RWPE1 (cell line): ENCODE results near the gene AKR1C1.
A peak's percentile ranks its signal among the peaks of the same experiment; 100 is the strongest.
"Not testable (repeated sequence)": the region's sequence is repeated elsewhere in the genome, so short reads cannot be mapped to it uniquely, and the experiment has no call there.

Source experiments
- CTCF ChIA-PET: fragments of 350-600 bp; sonication (Branson Sonifier 250); formaldehyde crosslinking; extraction: SDS; loops from one replicate; lab custom pipeline; 2021; lab: Yijun Ruan, JAX
- POLR2A ChIA-PET: fragments of 400-600 bp; formaldehyde crosslinking; extraction: SDS; loops from one replicate; lab custom pipeline; 2020; ENCODE audit warnings: antibody characterized with exemption; ENCODE audit not compliant: low non-redundant PET; lab: Yijun Ruan, JAX
- DNase-seq: peaks from one replicate; pipeline ENCODE4 v3.0.0; 2012; ENCODE audit warnings: low spot score
- H3K27ac ChIP-seq: fragments of 450-650 bp; 2 replicates; pipeline ENCODE4 v1.5.1; 2017
- CTCF ChIP-seq: fragments of 450-650 bp; conservative IDR thresholded peaks from 2 replicates; pipeline ENCODE4 v1.5.1; 2017; ENCODE audit warnings: low read depth, mild to moderate bottlenecking

The AKR1C1 gene

DNA sequence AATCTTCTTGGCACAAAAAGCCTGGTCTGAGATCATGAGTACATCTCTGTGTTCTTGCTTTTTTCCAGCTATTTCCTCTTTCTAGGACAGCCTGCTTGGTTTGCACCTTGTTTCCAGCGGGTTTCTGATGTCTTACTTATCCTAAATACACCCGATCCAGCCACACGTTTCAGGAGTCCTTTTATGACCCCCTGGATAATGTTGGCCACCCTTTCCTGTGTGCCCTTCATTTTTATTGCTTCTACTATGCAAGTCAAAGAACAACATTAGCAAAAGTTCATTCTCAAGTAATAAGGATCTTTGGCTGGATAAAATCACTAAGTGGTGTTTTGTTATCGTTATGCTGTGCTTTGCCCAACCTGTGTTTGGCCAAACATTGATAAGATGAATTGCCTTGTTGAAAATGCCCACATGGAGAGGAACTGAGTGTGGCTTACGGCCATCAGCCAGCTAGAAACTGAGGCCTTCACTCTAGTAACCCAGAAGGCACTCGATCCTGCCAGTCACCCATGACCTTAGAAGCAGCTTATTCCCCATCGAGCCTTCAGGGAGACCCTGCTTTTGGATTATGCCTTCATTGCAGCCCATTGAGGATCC is 28.7 kb upstream of the AKR1C1 start:
- no peak for DNase-seq
- no peak for TF ChIP-seq CTCF
- ChIA-PET POLR2A (no interaction called here), CTCF (interaction anchor here (0.6 kb wide), 1 partner anchor 526 kb away, joined by 4 read pairs; no protein-coding TSS in a partner anchor)
- H3K27ac ChIP-seq = no peak overlapping the region

DNA sequence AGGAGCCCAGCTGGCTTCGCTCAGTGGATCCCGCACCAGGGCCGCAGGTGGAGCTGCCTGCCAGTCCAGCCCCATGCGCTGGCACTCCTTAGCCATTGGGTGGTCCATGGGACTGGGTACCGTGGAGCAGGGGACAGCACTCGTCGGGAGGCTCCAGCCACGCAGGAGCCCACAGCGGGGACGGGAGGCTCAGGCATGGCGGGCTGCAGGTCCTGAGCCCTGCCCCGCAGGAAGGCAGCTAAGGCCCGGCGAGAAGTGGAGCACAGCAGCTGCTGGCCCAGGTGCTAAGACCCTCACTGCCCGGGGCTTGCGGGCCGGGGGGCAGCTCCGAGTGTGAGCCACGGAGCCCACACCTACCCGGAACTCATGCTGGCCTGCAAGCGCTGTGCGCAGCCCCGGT is 25.9 kb upstream of the AKR1C1 start:
- TF ChIP-seq CTCF = no peak
- POLR2A ChIA-PET = no interaction called here
- H3K27ac ChIP-seq = no peak overlapping the region
- no peak for DNase-seq
- CTCF ChIA-PET = interaction anchor here (0.6 to 0.7 kb wide), 2 partner anchors 21 to 32 kb away, joined by 3 to 4 read pairs; no protein-coding TSS in a partner anchor

DNA sequence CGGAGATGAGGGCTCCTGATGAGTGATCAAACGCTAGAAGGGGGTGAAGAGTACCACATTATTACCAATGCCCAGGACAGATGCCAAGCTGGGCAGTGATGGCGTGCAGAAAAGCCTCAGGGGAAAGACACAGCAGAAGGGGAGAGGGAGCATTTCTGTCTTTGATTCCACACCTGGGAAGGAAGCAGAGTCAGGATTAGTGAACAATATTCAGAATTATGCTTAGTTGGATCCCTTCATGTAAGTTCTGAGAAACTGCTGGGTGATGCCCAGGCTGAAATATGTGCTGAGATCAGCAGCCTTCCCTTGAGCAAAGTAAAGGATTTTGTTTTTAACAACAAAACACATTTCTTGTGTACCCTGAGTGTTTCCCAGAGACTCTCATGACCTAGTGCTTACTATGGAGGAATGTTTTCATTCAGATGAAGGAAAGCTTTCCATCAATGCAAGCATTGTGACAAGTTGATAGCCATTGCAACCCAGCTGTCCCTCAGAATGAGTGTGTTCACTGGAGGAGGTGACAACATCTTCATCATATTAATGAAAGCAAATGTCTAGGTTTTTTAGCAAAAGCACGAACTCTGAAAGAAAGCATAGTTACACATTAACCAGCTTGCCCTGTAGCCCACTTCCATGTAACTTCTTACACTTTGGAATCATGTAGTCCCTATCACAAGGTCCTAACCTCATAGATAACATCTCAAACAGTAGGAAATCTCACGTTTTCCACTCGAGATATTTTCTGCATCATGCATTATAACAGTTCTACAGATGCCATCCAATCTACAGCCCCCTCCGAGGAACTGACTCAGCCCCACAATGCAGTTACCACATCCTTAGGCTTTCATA is 23.8 kb upstream of the AKR1C1 start:
- no peak for DNase-seq
- ChIA-PET POLR2A (no interaction called here), CTCF (interaction anchor here (0.6 kb wide), 1 partner anchor 53 kb away, joined by 5 read pairs; no protein-coding TSS in a partner anchor)
- TF ChIP-seq CTCF = no peak
- H3K27ac ChIP-seq = peak overlapping the region; percentile 67

- POLR2A ChIA-PET, DNase-seq: not testable (repeated sequence)
- CTCF ChIA-PET = interaction anchor here (0.6 kb wide), 1 partner anchor 54 kb away, joined by 5 read pairs; no protein-coding TSS in a partner anchor
- peak overlapping the region; percentile 67 for H3K27ac ChIP-seq
Measured at GRCh38 chr10:4940073-4940428, 23.2 kb upstream of the AKR1C1 start.

DNA sequence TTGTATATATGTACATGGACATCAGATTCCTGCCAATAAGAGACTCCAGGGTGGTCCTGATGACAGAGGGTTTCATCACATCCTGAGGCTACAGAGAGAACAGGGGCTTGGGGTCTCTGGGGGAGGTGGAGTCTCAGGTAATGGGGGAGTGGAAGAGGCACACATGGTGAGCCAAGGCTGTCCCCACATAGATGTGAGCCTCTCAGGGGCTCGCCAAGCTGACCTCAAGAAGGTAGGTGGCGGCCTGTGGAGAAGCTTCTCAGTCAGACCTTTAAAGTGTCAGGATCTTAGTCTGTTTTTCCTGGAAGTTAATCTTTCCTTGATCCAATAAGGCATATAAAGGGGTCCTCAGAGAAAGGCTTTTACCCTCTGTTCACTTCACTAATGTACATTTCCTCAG is 22.3 kb upstream of the AKR1C1 start:
- H3K27ac ChIP-seq, DNase-seq, POLR2A ChIA-PET, CTCF ChIA-PET: not testable (repeated sequence)

- ChIA-PET POLR2A (no interaction called here), CTCF (no interaction called here)
- H3K27ac ChIP-seq = no peak overlapping the region
- no peak for DNase-seq
- TF ChIP-seq CTCF = no peak
Measured at GRCh38 chr10:4941540-4942330, 21.5 kb upstream of the AKR1C1 start.

DNA sequence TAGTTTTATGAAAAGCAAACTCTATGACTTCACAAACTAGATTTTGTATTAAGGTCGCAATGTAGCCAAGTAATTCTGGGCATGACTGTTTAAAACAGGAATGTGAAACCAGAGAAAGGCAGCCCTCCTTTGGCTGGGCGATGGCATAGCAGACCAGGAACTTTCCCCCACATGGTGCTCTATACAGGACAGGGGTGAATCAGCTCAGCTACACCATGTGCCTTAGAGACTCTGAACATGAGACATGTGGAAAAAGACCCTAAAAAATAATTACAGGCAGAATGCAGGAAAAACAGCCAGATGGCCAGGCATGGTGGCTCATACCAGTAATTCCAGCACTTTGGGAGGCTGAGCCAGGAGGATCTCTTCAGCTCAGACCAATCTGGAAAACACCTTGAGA is 20.3 kb upstream of the AKR1C1 start:
- CTCF ChIA-PET, POLR2A ChIA-PET, H3K27ac ChIP-seq, DNase-seq: not testable (repeated sequence)

GRCh38 chr10:4943416-4943815 is 19.8 kb upstream of the AKR1C1 start:
- CTCF ChIA-PET, POLR2A ChIA-PET, H3K27ac ChIP-seq, DNase-seq: not testable (repeated sequence)
